ENCODE measurements around the gene TRIM47. TPM values are rescaled to one million over a fixed set of nuclear protein-coding genes. Genes with fewer than 3 reads are reported as not detected.
"Not testable (repeated sequence)": the region's sequence is repeated elsewhere in the genome, so short reads cannot be mapped to it uniquely, and the experiment has no call there.

Gene TRIM47
- total RNA-seq, 1 experiment from 2014 or later, result 6.9 TPM

GRCh38 chr17:75872434-75873351 is 5.7 kb downstream of the TRIM47 start:
- no peak overlapping the region for H4K91ac ChIP-seq (ENCODE audit: insufficient read length, low read depth, low read length)
- H4K20me1 ChIP-seq (ENCODE audit: control insufficient read depth, insufficient read depth, insufficient read length), result no peaks in the 10 kb centered on the region
- H3K14ac ChIP-seq (ENCODE audit: insufficient read depth, low read length), result peak overlapping the region; percentile 34
- Mint-ChIP-seq H3K36me3 (ENCODE audit: insufficient read depth in 1 of 3, low read depth in 3 of 3) (no peaks in the 10 kb centered on the region; a peak in 2 of 7 replicates), H3K9me3 (no peaks in the 10 kb centered on the region), H3K4me3 (no peak overlapping the region), H3K27me3 (ENCODE audit: low read depth) (peaks cover 14% of the 10 kb centered on the region), H3K4me1 (peaks cover 27 to 29% of the 10 kb centered on the region in 2 experiments), H3K27ac (peak overlapping the region in 1 of 3 experiments; percentile 77; a peak in 2 of 7 replicates)
- H3K23ac ChIP-seq (ENCODE audit: insufficient read length, low read depth, low read length), result no peak overlapping the region
- H3K79me1 ChIP-seq (ENCODE audit: insufficient read depth, low read depth, low read length, poor library complexity, severe bottlenecking), result no peaks in the 10 kb centered on the region
- no peaks in the 10 kb centered on the region for H3K79me2 ChIP-seq (ENCODE audit: insufficient read depth, low read length)
- H3K4me2 ChIP-seq (ENCODE audit: insufficient read depth, insufficient read length, low read length), result no peak overlapping the region
- no peak overlapping the region for H3K56ac ChIP-seq (ENCODE audit: insufficient read length, low read depth, low read length)
- H2BK12ac ChIP-seq (ENCODE audit: insufficient read length, low read depth, low read length), result no peak overlapping the region
- no CpG with 5 or more reads among the region's 13 CpGs for WGBS (ENCODE audit: extremely low coverage, insufficient read length, low lambda C conversion rate)
- peak overlapping the region; percentile 69 for H2BK120ac ChIP-seq (ENCODE audit: low read depth, low read length, poor library complexity, severe bottlenecking)
- no peak overlapping the region for H2AK5ac ChIP-seq (ENCODE audit: insufficient read length, low read length)
- H4K5ac ChIP-seq (ENCODE audit: insufficient read length, low read depth, low read length), result no peak overlapping the region
- no peak overlapping the region for H2BK15ac ChIP-seq (ENCODE audit: low read depth, low read length)
- no peaks in the 10 kb centered on the region for H3K9me3 ChIP-seq (ENCODE audit: control insufficient read depth, low read depth, low read length)
- H2BK20ac ChIP-seq (ENCODE audit: low read depth, low read length, poor library complexity, severe bottlenecking), result no peak overlapping the region
- H3K23me2 ChIP-seq (ENCODE audit: insufficient read length, low read depth, low read length, poor library complexity, severe bottlenecking), result peaks cover 10% of the 10 kb centered on the region
- H3K4me1 ChIP-seq (ENCODE audit: insufficient read depth, low read length), result peaks cover 3% of the 10 kb centered on the region; the same call in 1 of the 2 replicates
- H2BK5ac ChIP-seq (ENCODE audit: insufficient read length, low read length), result no peak overlapping the region
- H3K9ac ChIP-seq (ENCODE audit: extremely low read depth, insufficient read length, low read length), result no peak overlapping the region
- peak; percentile 75 for DNase-seq
- no peak overlapping the region for H2AFZ ChIP-seq (ENCODE audit: low read length)
- H4K8ac ChIP-seq (replicated peaks; ENCODE audit: insufficient read length, low read depth, low read length), result no peak overlapping the region
- H3K4ac ChIP-seq (ENCODE audit: low read depth, low read length), result no peak overlapping the region; the same call in 1 of the 2 replicates
- peaks cover 3% of the 10 kb centered on the region; the same call in 1 of the 2 replicates for H3K27me3 ChIP-seq (ENCODE audit: insufficient read depth, low read length)
- H3K27ac ChIP-seq (ENCODE audit: insufficient read length, low read depth, low read length), result no peak overlapping the region
- peak overlapping the region; percentile 72 for H3K18ac ChIP-seq (ENCODE audit: insufficient read length, low read depth, low read length)
- H3T11ph ChIP-seq (ENCODE audit: low read length), result no peak overlapping the region
- no peak for TF ChIP-seq CTCF (conservative IDR thresholded peaks at IDR 0.05)

- H3K4me1 Mint-ChIP-seq, result peaks cover 10 to 16% of the 10 kb centered on the region in 2 experiments
- no CpG with 5 or more reads among the region's 10 CpGs for whole genome bisulfite sequencing (ENCODE audit: extremely low coverage, insufficient read length, low lambda C conversion rate)
- not testable (repeated sequence) for H2BK12ac ChIP-seq (ENCODE audit: insufficient read length, low read depth, low read length); H3K4ac ChIP-seq (ENCODE audit: low read depth, low read length); H3K36me3 Mint-ChIP-seq (ENCODE audit: insufficient read depth in 1 of 3, low read depth in 3 of 3); H3K4me3 Mint-ChIP-seq; H3K4me2 ChIP-seq (ENCODE audit: insufficient read depth, insufficient read length, low read length); H4K5ac ChIP-seq (ENCODE audit: insufficient read length, low read depth, low read length); H3T11ph ChIP-seq (ENCODE audit: low read length); H2BK120ac ChIP-seq (ENCODE audit: low read depth, low read length, poor library complexity, severe bottlenecking); H2AK5ac ChIP-seq (ENCODE audit: insufficient read length, low read length); H3K9me3 Mint-ChIP-seq; H3K23me2 ChIP-seq (ENCODE audit: insufficient read length, low read depth, low read length, poor library complexity, severe bottlenecking); H4K20me1 ChIP-seq (ENCODE audit: control insufficient read depth, insufficient read depth, insufficient read length); H3K18ac ChIP-seq (ENCODE audit: insufficient read length, low read depth, low read length); H4K91ac ChIP-seq (ENCODE audit: insufficient read length, low read depth, low read length); H2BK20ac ChIP-seq (ENCODE audit: low read depth, low read length, poor library complexity, severe bottlenecking); H3K27me3 Mint-ChIP-seq (ENCODE audit: low read depth); H3K23ac ChIP-seq (ENCODE audit: insufficient read length, low read depth, low read length); H2BK5ac ChIP-seq (ENCODE audit: insufficient read length, low read length); H3K27ac ChIP-seq (ENCODE audit: insufficient read length, low read depth, low read length); H3K14ac ChIP-seq (ENCODE audit: insufficient read depth, low read length); H2AFZ ChIP-seq (ENCODE audit: low read length); H3K56ac ChIP-seq (ENCODE audit: insufficient read length, low read depth, low read length); H2BK15ac ChIP-seq (ENCODE audit: low read depth, low read length); H3K79me1 ChIP-seq (ENCODE audit: insufficient read depth, low read depth, low read length, poor library complexity, severe bottlenecking); DNase-seq; H3K79me2 ChIP-seq (ENCODE audit: insufficient read depth, low read length); H3K27me3 ChIP-seq (ENCODE audit: insufficient read depth, low read length); H3K9me3 ChIP-seq (ENCODE audit: control insufficient read depth, low read depth, low read length); H3K4me1 ChIP-seq (ENCODE audit: insufficient read depth, low read length); H3K9ac ChIP-seq (ENCODE audit: extremely low read depth, insufficient read length, low read length); H4K8ac ChIP-seq (replicated peaks; ENCODE audit: insufficient read length, low read depth, low read length); H3K27ac Mint-ChIP-seq
Measured at GRCh38 chr17:75870228-75870627, 8.2 kb downstream of the TRIM47 start.

Data from H9 (cell line).